ENCODE results near the gene CHKB.

CHKB gene

DNA sequence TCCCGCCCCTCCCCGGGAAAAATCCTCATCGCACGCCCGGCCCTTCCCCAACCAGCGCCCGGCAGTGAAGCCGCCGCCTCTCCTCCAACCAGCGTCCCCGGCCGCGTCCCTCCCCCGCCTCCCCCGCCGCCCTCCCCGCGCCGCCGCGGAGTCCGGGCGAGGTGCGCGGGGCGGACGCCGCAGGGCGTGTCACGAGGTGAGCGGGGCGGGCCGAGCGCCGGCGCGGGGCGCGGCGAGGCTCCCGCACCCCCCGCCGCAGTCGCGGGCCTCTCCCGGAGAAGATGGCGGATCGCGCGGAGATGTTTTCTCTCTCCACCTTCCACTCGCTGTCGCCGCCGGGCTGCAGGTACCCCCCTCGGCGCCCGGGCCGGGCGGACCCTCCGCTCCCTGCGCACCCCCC is 17.9 kb upstream of the CHKB start, which contains the start of gene MAPK8IP2:
MAPK8IP2 (plus strand) TSS at position 256 of the 400 bp plus-strand sequence; CDS start at position 282, 26 bp downstream.
- no peak for TF ChIP-seq MYC (IDR thresholded peaks at IDR 0.05; ENCODE audit: low read depth, low read length)
- TF ChIP-seq MAX (IDR thresholded peaks at IDR 0.05; ENCODE audit: low read depth, low read length), result no peak
- no peak for TF ChIP-seq POLR2A (IDR thresholded peaks at IDR 0.05; ENCODE audit: extremely low read depth, insufficient read length)
- no peak for TF ChIP-seq CTCF (IDR thresholded peaks at IDR 0.05; ENCODE audit: low read depth, low read length)
- H3K4me3 ChIP-seq (ENCODE audit: low read depth, low read length), result no peak within 1 kb of the TSS
- DNase-seq (ENCODE audit: low read depth), result no peak

DNA sequence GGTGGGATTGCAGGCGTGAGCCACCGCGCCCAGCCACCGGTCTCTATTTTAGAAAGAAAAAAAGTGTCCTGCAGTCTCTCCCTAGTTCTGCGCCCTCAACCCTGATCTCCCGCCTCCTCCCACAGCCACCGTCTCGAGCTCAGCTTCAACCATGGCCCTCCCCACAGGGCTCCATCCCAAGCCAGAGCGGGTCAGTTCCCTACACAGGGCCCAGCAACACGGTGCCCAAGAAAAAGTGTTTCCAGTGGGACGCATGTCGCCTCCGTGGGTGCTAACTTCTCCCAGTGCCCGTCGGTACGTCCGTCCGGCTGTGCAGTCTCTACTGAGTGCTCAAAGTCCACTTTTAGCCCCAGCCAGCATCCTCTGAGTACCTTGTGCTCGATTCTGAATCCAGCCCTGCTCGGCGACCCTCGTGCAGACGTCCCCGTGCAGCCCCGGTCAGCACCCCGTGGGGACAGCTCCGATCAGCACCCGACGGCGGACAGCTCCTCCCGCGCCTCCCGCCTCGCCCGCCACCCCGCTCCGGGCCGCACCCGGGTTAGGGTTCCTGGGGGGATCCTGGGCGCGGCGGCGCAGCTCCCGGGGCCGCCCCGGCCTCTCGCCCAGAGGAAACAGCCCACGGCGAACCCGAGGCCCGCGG is 17.3 kb upstream of the CHKB start:
- no peak for TF ChIP-seq MYC (IDR thresholded peaks at IDR 0.05; ENCODE audit: low read depth, low read length)
- TF ChIP-seq MAX (IDR thresholded peaks at IDR 0.05; ENCODE audit: low read depth, low read length), result peak; percentile 46
- H3K4me3 ChIP-seq (ENCODE audit: low read depth, low read length), result no peak overlapping the region
- DNase-seq (ENCODE audit: low read depth), result peak; percentile 60

GRCh38 chr22:50597097-50597496 is 14.4 kb upstream of the CHKB start:
- no peak overlapping the region for H3K4me3 ChIP-seq (ENCODE audit: low read depth, low read length)
- no peak for DNase-seq (ENCODE audit: low read depth)
- TF ChIP-seq POLR2A (IDR thresholded peaks at IDR 0.05; ENCODE audit: extremely low read depth, insufficient read length) (no peak), CTCF (IDR thresholded peaks at IDR 0.05; ENCODE audit: low read depth, low read length) (no peak), MYC (IDR thresholded peaks at IDR 0.05; ENCODE audit: low read depth, low read length) (no peak), MAX (IDR thresholded peaks at IDR 0.05; ENCODE audit: low read depth, low read length) (no peak)

GRCh38 chr22:50595189-50595588 is 12.5 kb upstream of the CHKB start:
- no peak for DNase-seq (ENCODE audit: low read depth)
- TF ChIP-seq MYC (IDR thresholded peaks at IDR 0.05; ENCODE audit: low read depth, low read length) (no peak), POLR2A (IDR thresholded peaks at IDR 0.05; ENCODE audit: extremely low read depth, insufficient read length) (no peak), CTCF (IDR thresholded peaks at IDR 0.05; ENCODE audit: low read depth, low read length) (no peak), MAX (IDR thresholded peaks at IDR 0.05; ENCODE audit: low read depth, low read length) (no peak)
- no peak overlapping the region for H3K4me3 ChIP-seq (ENCODE audit: low read depth, low read length)

DNA sequence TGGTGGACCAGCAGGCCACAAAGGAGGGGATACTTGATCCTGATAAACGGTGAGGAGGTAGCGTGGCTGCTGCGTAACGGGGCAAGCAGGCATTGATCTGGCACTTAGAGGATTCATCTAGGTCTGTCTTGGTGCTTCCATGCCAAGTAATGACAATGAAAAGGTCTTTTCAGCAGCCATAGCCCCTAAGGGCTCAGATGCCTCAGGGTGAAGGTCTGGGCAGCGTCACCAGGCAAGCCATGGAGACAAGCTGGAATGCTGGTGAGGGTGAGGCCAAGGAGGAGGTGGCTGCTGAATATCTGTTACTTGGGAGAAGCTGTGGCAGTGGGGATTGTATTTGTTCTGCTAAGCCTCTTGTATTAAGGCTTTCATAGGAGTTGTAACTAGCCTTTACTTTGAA is 4.8 kb upstream of the CHKB start:
- no peak for TF ChIP-seq POLR2A (IDR thresholded peaks at IDR 0.05; ENCODE audit: extremely low read depth, insufficient read length)
- no peak for TF ChIP-seq CTCF (IDR thresholded peaks at IDR 0.05; ENCODE audit: low read depth, low read length)
- DNase-seq (ENCODE audit: low read depth), result no peak
- no peak overlapping the region for H3K4me3 ChIP-seq (ENCODE audit: low read depth, low read length)

DNA sequence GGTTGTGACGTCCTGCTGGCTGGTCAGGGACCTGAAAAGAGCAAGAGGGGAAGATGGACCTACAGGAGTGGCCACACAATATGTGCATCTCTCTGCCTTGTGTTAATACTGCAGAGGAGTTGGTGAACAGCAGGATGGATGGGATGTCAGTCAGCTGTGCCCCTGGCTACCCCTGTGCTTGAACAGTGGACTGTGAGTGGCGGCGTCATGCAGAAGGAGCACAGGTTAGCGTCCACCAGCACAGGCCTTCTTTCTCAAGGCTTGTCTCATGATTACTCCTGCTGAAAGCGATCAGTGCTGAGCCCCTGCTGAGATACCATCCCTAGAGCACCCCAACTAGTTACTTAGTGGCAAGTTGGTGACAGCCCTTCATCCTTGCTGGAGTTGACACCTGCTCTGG is 3.8 kb upstream of the CHKB start:
- TF ChIP-seq MYC (IDR thresholded peaks at IDR 0.05; ENCODE audit: low read depth, low read length) (no peak), CTCF (IDR thresholded peaks at IDR 0.05; ENCODE audit: low read depth, low read length) (no peak), POLR2A (IDR thresholded peaks at IDR 0.05; ENCODE audit: extremely low read depth, insufficient read length) (no peak), MAX (IDR thresholded peaks at IDR 0.05; ENCODE audit: low read depth, low read length) (no peak)
- no peak for DNase-seq (ENCODE audit: low read depth)
- H3K4me3 ChIP-seq (ENCODE audit: low read depth, low read length), result no peak overlapping the region

Measured in NB4 (cell line).